ENCODE data around the gene SPOCK2. TPM values are rescaled to one million over a fixed set of nuclear protein-coding genes. Genes with fewer than 3 reads are reported as not detected.
A peak's percentile ranks its signal among the peaks of the same experiment; 100 is the strongest.

The SPOCK2 gene
- polyA plus RNA-seq, 1 donor: 17.4 TPM

DNA sequence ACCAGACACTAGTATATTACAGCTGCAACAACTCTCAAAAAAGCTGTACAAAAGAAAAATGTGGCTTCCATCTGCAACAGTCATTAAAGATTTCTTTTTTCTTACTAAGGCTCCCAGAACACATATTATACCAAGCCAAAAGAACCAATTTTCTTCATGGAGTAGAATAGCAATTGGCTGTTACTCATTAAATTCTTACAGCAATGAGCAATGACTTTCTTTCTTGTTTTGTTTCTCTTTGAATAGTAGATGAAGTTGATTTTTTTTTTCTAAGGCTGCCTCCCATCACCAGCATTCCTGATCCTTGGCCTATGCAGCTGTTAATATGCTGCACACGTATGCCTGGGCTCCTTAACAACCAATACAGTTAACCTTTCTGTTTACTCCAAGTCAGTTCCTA is 36.6 kb upstream of the SPOCK2 start:
- Histone ChIP-seq H3K4me3 (ENCODE audit: low read length) (no peak overlapping the region), H3K27ac (ENCODE audit: low read length) (peak overlapping the region; percentile 8), H3K27me3 (ENCODE audit: control insufficient read depth, insufficient read depth, low read length) (no peaks in the 10 kb centered on the region), H3K9me3 (ENCODE audit: control insufficient read depth, low read depth, low read length) (no peaks in the 10 kb centered on the region), H3K4me1 (ENCODE audit: control insufficient read depth, insufficient read depth, low read length) (peaks cover 11% of the 10 kb centered on the region), H3K36me3 (ENCODE audit: control insufficient read depth, insufficient read depth, low read length) (no peaks in the 10 kb centered on the region)
- WGBS (ENCODE audit: insufficient coverage, low lambda C conversion rate): no CpG with 5 or more reads among the region's 1 CpG
- DNase-seq: peak; percentile 37 to 72

DNA sequence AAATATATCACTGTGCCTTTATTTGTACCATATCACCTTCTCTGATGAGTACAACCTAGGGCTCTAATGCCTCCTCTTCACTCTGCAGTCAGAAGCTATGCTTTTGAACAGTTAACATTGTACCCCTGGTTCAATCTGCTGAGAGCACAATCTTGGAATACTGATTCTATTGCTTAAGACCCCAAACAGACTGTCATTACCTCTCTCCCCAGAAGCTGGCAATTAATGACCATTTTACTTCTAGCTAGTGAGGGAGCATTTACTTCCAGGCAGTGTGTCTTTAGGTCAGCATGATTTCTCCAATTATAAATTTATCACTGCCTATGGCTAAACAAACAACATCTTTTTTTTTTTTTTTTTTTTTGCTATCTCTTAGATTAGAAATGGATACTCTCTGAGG is 36.0 kb upstream of the SPOCK2 start:
- H3K27me3 ChIP-seq (ENCODE audit: control insufficient read depth, insufficient read depth, low read length): no peaks in the 10 kb centered on the region
- no peak for DNase-seq
- H3K4me1 ChIP-seq (ENCODE audit: control insufficient read depth, insufficient read depth, low read length): peaks cover 11% of the 10 kb centered on the region
- no peaks in the 10 kb centered on the region for H3K9me3 ChIP-seq (ENCODE audit: control insufficient read depth, low read depth, low read length)
- H3K36me3 ChIP-seq (ENCODE audit: control insufficient read depth, insufficient read depth, low read length): no peaks in the 10 kb centered on the region
- no peak overlapping the region for H3K4me3 ChIP-seq (ENCODE audit: low read length)
- H3K27ac ChIP-seq (ENCODE audit: low read length): peak overlapping the region; percentile 8

- Histone ChIP-seq H3K27me3 (ENCODE audit: control insufficient read depth, insufficient read depth, low read length) (no peaks in the 10 kb centered on the region), H3K9me3 (ENCODE audit: control insufficient read depth, low read depth, low read length) (no peaks in the 10 kb centered on the region), H3K4me1 (ENCODE audit: control insufficient read depth, insufficient read depth, low read length) (peaks cover 11% of the 10 kb centered on the region), H3K36me3 (ENCODE audit: control insufficient read depth, insufficient read depth, low read length) (no peaks in the 10 kb centered on the region), H3K27ac (ENCODE audit: low read length) (no peak overlapping the region), H3K4me3 (ENCODE audit: low read length) (no peak overlapping the region)
- peak; percentile 38 to 71 for DNase-seq
- WGBS (ENCODE audit: insufficient coverage, low lambda C conversion rate): 100% methylated on average over 1 of the region's 4 CpGs
These were observed 35.3 kb upstream of the SPOCK2 start for GRCh38 chr10:72123616-72124015.

DNA sequence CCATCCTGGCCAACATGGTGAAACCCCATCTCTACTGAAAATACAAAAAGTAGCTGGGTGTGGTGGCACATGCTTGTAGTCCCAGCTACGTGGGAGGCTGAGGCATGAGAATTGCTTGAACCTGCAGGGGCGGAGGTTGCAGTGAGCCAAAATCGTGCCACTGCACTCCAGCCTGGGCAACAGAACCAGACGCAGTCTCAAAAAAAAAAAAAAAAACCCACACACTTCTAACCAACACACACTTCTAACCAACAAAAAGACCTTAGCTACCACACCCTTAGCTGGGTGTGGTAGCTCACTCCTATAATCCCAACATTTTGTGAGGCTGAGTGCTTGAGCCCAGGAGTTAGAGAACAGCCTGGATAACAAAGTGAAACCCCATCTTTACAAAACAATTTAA is 33.9 kb upstream of the SPOCK2 start:
- H3K27me3 ChIP-seq (ENCODE audit: control insufficient read depth, insufficient read depth, low read length): no peaks in the 10 kb centered on the region
- no CpG with 5 or more reads among the region's 4 CpGs for WGBS (ENCODE audit: insufficient coverage, low lambda C conversion rate)

GRCh38 chr10:72121389-72121788 is 33.0 kb upstream of the SPOCK2 start:
- no peak overlapping the region for H3K27ac ChIP-seq (ENCODE audit: low read length)
- peaks cover 11% of the 10 kb centered on the region for H3K4me1 ChIP-seq (ENCODE audit: control insufficient read depth, insufficient read depth, low read length)
- DNase-seq: no peak
- H3K9me3 ChIP-seq (ENCODE audit: control insufficient read depth, low read depth, low read length): no peaks in the 10 kb centered on the region
- H3K27me3 ChIP-seq (ENCODE audit: control insufficient read depth, insufficient read depth, low read length): no peaks in the 10 kb centered on the region
- H3K4me3 ChIP-seq (ENCODE audit: low read length): no peak overlapping the region
- H3K36me3 ChIP-seq (ENCODE audit: control insufficient read depth, insufficient read depth, low read length): no peaks in the 10 kb centered on the region
- no CpG with 5 or more reads among the region's 1 CpG for WGBS (ENCODE audit: insufficient coverage, low lambda C conversion rate)

More for the DNA sequence above, 33.9 kb upstream of the SPOCK2 start:
- Histone ChIP-seq H3K4me3 (ENCODE audit: low read length) (no peak overlapping the region), H3K27ac (ENCODE audit: low read length) (no peak overlapping the region), H3K36me3 (ENCODE audit: control insufficient read depth, insufficient read depth, low read length) (no peaks in the 10 kb centered on the region), H3K9me3 (ENCODE audit: control insufficient read depth, low read depth, low read length) (no peaks in the 10 kb centered on the region), H3K4me1 (ENCODE audit: control insufficient read depth, insufficient read depth, low read length) (peaks cover 11% of the 10 kb centered on the region)
- DNase-seq: no peak

DNA sequence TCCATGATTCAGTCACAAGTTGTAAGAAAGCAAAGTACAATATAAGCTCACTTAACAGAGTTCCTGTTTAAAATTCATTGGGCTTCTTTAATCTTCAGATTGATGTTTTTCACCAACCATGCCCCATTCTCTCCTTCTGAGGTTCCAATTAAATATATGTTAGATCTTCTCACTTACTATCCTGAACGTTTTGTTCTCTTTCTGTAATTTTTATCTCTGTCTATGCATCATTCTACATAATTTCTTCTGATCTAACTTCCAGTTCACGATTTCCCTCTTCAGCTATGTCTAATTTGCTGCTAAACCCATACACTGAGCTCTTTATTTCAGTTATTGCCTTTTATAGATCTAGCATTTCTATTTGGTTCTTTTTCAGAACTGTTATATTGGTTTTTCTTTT is 28.0 kb upstream of the SPOCK2 start:
- Histone ChIP-seq H3K4me1 (ENCODE audit: control insufficient read depth, insufficient read depth, low read length) (no peaks in the 10 kb centered on the region), H3K36me3 (ENCODE audit: control insufficient read depth, insufficient read depth, low read length) (no peaks in the 10 kb centered on the region), H3K9me3 (ENCODE audit: control insufficient read depth, low read depth, low read length) (no peaks in the 10 kb centered on the region), H3K4me3 (ENCODE audit: low read length) (no peak overlapping the region), H3K27ac (ENCODE audit: low read length) (no peak overlapping the region), H3K27me3 (ENCODE audit: control insufficient read depth, insufficient read depth, low read length) (no peaks in the 10 kb centered on the region)
- WGBS (ENCODE audit: insufficient coverage, low lambda C conversion rate): 94% methylated on average over 2 of the region's 2 CpGs
- DNase-seq: no peak

GRCh38 chr10:72114706-72115450 is 26.5 kb upstream of the SPOCK2 start:
- H3K27ac ChIP-seq (ENCODE audit: low read length): no peak overlapping the region
- no CpG with 5 or more reads among the region's 2 CpGs for WGBS (ENCODE audit: insufficient coverage, low lambda C conversion rate)

DNA sequence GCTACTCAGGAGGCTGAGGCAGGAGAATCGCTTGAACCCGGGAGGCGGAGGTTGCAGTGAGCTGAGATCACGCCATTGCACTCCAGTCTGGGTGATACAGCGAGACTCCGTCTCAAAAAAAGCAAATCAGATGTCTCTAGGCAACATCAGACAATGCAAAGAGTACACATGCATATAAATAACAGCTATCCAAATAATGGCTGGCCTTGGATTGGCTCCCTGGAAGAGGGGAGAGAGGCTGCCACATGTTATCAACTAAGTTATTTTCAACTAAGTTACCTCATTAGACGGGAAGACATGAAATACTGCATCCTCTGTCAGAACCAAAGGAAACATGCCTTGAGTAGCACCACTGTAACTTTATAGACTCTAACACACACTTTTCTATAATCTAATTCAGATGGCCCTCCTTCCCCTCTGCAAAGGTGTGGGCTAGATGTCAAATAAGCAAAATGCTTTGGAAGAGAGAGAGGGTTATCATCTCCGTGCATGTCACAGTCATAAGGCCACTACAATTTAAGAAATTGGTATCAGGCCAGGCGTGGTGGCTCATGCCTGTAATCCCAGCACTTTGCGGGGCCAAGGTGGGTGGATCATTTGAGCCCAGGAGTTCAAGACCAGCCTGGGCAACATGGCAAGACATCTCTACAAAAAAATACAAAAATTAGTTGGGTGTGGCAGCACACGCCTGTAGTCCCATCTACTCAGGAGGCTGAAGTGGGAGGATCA is 22.5 kb upstream of the SPOCK2 start:
- H3K4me1 ChIP-seq (ENCODE audit: control insufficient read depth, insufficient read depth, low read length): peaks cover 7% of the 10 kb centered on the region
- H3K27me3 ChIP-seq (ENCODE audit: control insufficient read depth, insufficient read depth, low read length): no peaks in the 10 kb centered on the region
- DNase-seq: no peak
- WGBS (ENCODE audit: insufficient coverage, low lambda C conversion rate): no CpG with 5 or more reads among the region's 11 CpGs
- H3K9me3 ChIP-seq (ENCODE audit: control insufficient read depth, low read depth, low read length): no peaks in the 10 kb centered on the region
- no peak overlapping the region for H3K4me3 ChIP-seq (ENCODE audit: low read length)
- no peak overlapping the region for H3K27ac ChIP-seq (ENCODE audit: low read length)
- H3K36me3 ChIP-seq (ENCODE audit: control insufficient read depth, insufficient read depth, low read length): no peaks in the 10 kb centered on the region

More at GRCh38 chr10:72114706-72115450, 26.5 kb upstream of the SPOCK2 start:
- DNase-seq: no peak
- Histone ChIP-seq H3K9me3 (ENCODE audit: control insufficient read depth, low read depth, low read length) (no peaks in the 10 kb centered on the region), H3K4me3 (ENCODE audit: low read length) (no peak overlapping the region), H3K27me3 (ENCODE audit: control insufficient read depth, insufficient read depth, low read length) (no peaks in the 10 kb centered on the region), H3K36me3 (ENCODE audit: control insufficient read depth, insufficient read depth, low read length) (no peaks in the 10 kb centered on the region), H3K4me1 (ENCODE audit: control insufficient read depth, insufficient read depth, low read length) (no peaks in the 10 kb centered on the region)

DNA sequence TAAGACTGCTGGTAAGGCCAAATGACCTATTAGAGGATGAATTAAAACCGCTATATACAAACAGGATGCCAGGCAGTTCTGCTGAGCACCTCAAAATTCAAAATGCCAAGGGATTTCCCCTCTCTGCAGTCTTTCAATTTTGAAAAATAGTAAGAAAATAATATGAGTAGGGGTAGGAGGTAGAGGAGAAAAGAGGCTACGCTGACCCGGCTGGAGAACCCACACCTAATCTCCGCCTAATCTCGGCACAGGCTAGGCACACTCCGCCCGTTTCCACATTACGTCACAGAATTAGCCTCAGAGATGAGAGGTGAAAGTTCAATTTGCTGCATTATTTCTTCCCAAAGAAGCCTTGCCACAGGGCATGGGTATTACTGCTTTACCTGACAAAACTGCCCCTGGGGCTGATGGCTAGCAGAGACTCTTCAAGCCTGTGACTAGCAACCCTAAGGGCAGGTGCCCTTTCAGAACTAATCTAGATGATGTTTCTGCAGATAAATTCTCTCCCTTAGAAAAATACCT is 21.3 kb upstream of the SPOCK2 start:
- H3K36me3 ChIP-seq (ENCODE audit: control insufficient read depth, insufficient read depth, low read length): no peaks in the 10 kb centered on the region
- H3K4me3 ChIP-seq (ENCODE audit: low read length): no peak overlapping the region
- H3K9me3 ChIP-seq (ENCODE audit: control insufficient read depth, low read depth, low read length): no peaks in the 10 kb centered on the region
- H3K4me1 ChIP-seq (ENCODE audit: control insufficient read depth, insufficient read depth, low read length): peaks cover 7% of the 10 kb centered on the region
- WGBS (ENCODE audit: insufficient coverage, low lambda C conversion rate): 60% methylated on average over 1 of the region's 8 CpGs
- no peaks in the 10 kb centered on the region for H3K27me3 ChIP-seq (ENCODE audit: control insufficient read depth, insufficient read depth, low read length)
- H3K27ac ChIP-seq (ENCODE audit: low read length): no peak overlapping the region
- DNase-seq: no peak

- DNase-seq: no peak
These were observed 20.7 kb upstream of the SPOCK2 start for GRCh38 chr10:72108830-72109635.

More at GRCh38 chr10:72108830-72109635, 20.7 kb upstream of the SPOCK2 start:
- Histone ChIP-seq H3K27me3 (ENCODE audit: control insufficient read depth, insufficient read depth, low read length) (no peaks in the 10 kb centered on the region), H3K4me3 (ENCODE audit: low read length) (no peak overlapping the region), H3K9me3 (ENCODE audit: control insufficient read depth, low read depth, low read length) (no peaks in the 10 kb centered on the region), H3K4me1 (ENCODE audit: control insufficient read depth, insufficient read depth, low read length) (peaks cover 7% of the 10 kb centered on the region), H3K36me3 (ENCODE audit: control insufficient read depth, insufficient read depth, low read length) (no peaks in the 10 kb centered on the region), H3K27ac (ENCODE audit: low read length) (no peak overlapping the region)
- no CpG with 5 or more reads among the region's 1 CpG for WGBS (ENCODE audit: insufficient coverage, low lambda C conversion rate)
